HCT116 (cell line): ENCODE data around the gene RNF207. TPM values are rescaled to one million over a fixed set of nuclear protein-coding genes. Genes with fewer than 3 reads are reported as not detected.
A peak's percentile ranks its signal among the peaks of the same experiment; 100 is the strongest.

Experiments
- ATAC-seq: fragments of 200-7000 bp; cut with Tn5 transposase; 2 replicates; pipeline ENCODE4 v1.9.1; 2020; ENCODE audit warnings: mild to moderate bottlenecking, moderate library complexity
- BruUV-seq: library from RNA; stranded (reverse); fragments of 400-500 nt; replicated peaks from 2 replicates; lab custom pipeline; 2021; lab: Mats Ljungman, UMichigan
- CTCF ChIA-PET: fragments of 300-600 bp; sonication (Branson Sonifier 250); formaldehyde crosslinking; loops from one replicate; lab custom pipeline; 2021; ENCODE audit warnings: antibody characterized with exemption; lab: Charles Lee
- POLR2A ChIA-PET: fragments of 300-600, 350-600 bp; sonication (Branson Sonifier 250); formaldehyde crosslinking; loops from one replicate; lab custom pipeline; 2021; ENCODE audit warnings: antibody characterized with exemption; lab: Charles Lee
- RAD21 ChIA-PET, 2 experiments: fragments of 300-600 bp; sonication (Branson Sonifier 250); formaldehyde crosslinking; loops; one replicate each; lab custom pipeline; 2023; ENCODE audit warnings: low total read pairs in 2 of 2; ENCODE audit not compliant: uncharacterized antibody in 2 of 2, unreplicated experiment in 2 of 2, low non-redundant PET in 1 of 2; lab: Charles Lee
- DNase-seq: peaks from one replicate; pipeline ENCODE4 v3.0.0-alpha.2; 2010; ENCODE audit warnings: low read depth, low spot score
- H2AFZ ChIP-seq: fragments of 200-600 bp; shearing (Covaris generic), sonication (generic); 2 replicates; pipeline ENCODE4 v1.6.1; 2017; ENCODE audit warnings: low read depth, mixed run types, mixed read lengths, antibody characterized with exemption, low read length; ENCODE audit not compliant: poor library complexity, severe bottlenecking
- H3K27ac ChIP-seq: 2 replicates; pipeline ENCODE4 v1.5.1; 2012; ENCODE audit warnings: low read depth, low read length
- H3K27me3 ChIP-seq: fragments of 200-600 bp; sonication (generic); 2 replicates; pipeline ENCODE4 v1.6.1; 2016; ENCODE audit warnings: mixed run types, low read length, mixed read lengths; ENCODE audit not compliant: insufficient read depth
- H3K36me3 ChIP-seq, 2 experiments: fragments of 200-500 bp in 1 of 2; fragments of 200-600 bp in 1 of 2; sonication (Bioruptor generic) in 1 of 2; sonication (generic) in 1 of 2; 2 replicates each; pipeline versions ENCODE4 v1.5.1 to v1.6.1; 2014 to 2016; ENCODE audit warnings: low read length in 2 of 2, inconsistent platforms in 1 of 2, mixed read lengths in 1 of 2, mixed run types in 1 of 2; ENCODE audit not compliant: insufficient read depth in 2 of 2, control insufficient read depth in 1 of 2
- H3K4me1 ChIP-seq, 2 experiments: fragments of 200-600 bp in 1 of 2; sonication (generic) in 1 of 2; 2 replicates each; pipeline versions ENCODE4 v1.5.1 to v1.6.1; 2012 to 2017; ENCODE audit warnings: low read length in 2 of 2, inconsistent platforms in 1 of 2, mild to moderate bottlenecking in 1 of 2, mixed read lengths in 1 of 2, mixed run types in 1 of 2, moderate library complexity in 1 of 2; ENCODE audit not compliant: insufficient read depth in 2 of 2, control insufficient read depth in 1 of 2
- H3K4me2 ChIP-seq: fragments of 200-600 bp; sonication (generic); 2 replicates; pipeline ENCODE4 v1.6.1; 2017; ENCODE audit warnings: mixed run types, low read length, mixed read lengths
- H3K4me3 ChIP-seq, 2 experiments: fragments of 200-600 bp in 1 of 2; sonication (generic) in 1 of 2; replicated peaks in 1 of 2; 2 replicates each; pipeline ENCODE4 v1.5.1; 2011 to 2016; ENCODE audit warnings: low read length in 2 of 2, control low read depth in 1 of 2, low read depth in 1 of 2, mild to moderate bottlenecking in 1 of 2, mixed read lengths in 1 of 2, mixed run types in 1 of 2
- H3K79me2 ChIP-seq: fragments of 200-600 bp; sonication (generic); 2 replicates; pipeline ENCODE4 v1.6.1; 2017; ENCODE audit warnings: mild to moderate bottlenecking, mixed run types, low read length, moderate library complexity, mixed read lengths; ENCODE audit not compliant: insufficient read depth
- H3K9ac ChIP-seq: fragments of 200-600 bp; sonication (generic); 2 replicates; pipeline ENCODE4 v1.6.1; 2016; ENCODE audit warnings: low read length, mixed read lengths
- H3K9me2 ChIP-seq: fragments of 200-600 bp; sonication (generic), shearing (Covaris generic); 2 replicates; pipeline ENCODE4 v1.6.1; 2017; ENCODE audit warnings: mixed run types, mild to moderate bottlenecking, moderate library complexity; ENCODE audit not compliant: insufficient read depth
- H3K9me3 ChIP-seq, 2 experiments: fragments of 200-500 bp in 1 of 2; fragments of 200-600 bp in 1 of 2; sonication (Bioruptor generic) in 1 of 2; sonication (generic) in 1 of 2; 2 replicates each; pipeline ENCODE4 v1.6.1; 2014 to 2017; ENCODE audit warnings: low read length in 2 of 2, mixed read lengths in 2 of 2, inconsistent platforms in 1 of 2, low read depth in 1 of 2, mild to moderate bottlenecking in 1 of 2, mixed run types in 1 of 2, moderate library complexity in 1 of 2; ENCODE audit not compliant: control insufficient read depth in 1 of 2, insufficient read depth in 1 of 2
- H4K20me1 ChIP-seq: fragments of 200-600 bp; sonication (generic), shearing (Covaris generic); 2 replicates; pipeline ENCODE4 v1.6.1; 2017; ENCODE audit warnings: mixed run types, mild to moderate bottlenecking, moderate library complexity; ENCODE audit not compliant: insufficient read depth
- EGR1 ChIP-seq: IDR thresholded peaks from 2 replicates; pipeline ENCODE4 v1.6.1; 2012; ENCODE audit warnings: low read depth
- SIN3A ChIP-seq: IDR thresholded peaks from 2 replicates; pipeline ENCODE4 v1.6.1; 2012; ENCODE audit warnings: low read depth
- ZNF274 ChIP-seq: fragments of 200-500 bp; sonication (Bioruptor generic); IDR thresholded peaks from 2 replicates; pipeline ENCODE4 v1.6.1; 2014; ENCODE audit warnings: mild to moderate bottlenecking, low read depth, low read length, inconsistent platforms
- intact Hi-C: fragments of 100-400 bp; cut with micrococcal nuclease; formaldehyde crosslinking; loops from 2 replicates; pipeline ENCODE4 v1.10.0; 2022
- total RNA-seq: library from RNA; stranded (reverse); gene quantifications from one replicate; pipeline ENCODE4 v1.2.1, GENCODE V29; 2021; ENCODE audit not compliant: unreplicated experiment
- TF ChIP-seq, protein P1 (sequence below), 3 experiments: fragments of 200-600 bp in 1 of 3; sonication (generic) in 1 of 3; IDR thresholded peaks in 2 of 3; conservative IDR thresholded peaks in 1 of 3; 2 replicates each; pipeline ENCODE4 v1.5.1; 2012 to 2017; ENCODE audit warnings: low read depth in 2 of 3, low read length in 2 of 3, antibody characterized with exemption in 1 of 3, borderline replicate concordance in 1 of 3, control low read depth in 1 of 3, mild to moderate bottlenecking in 1 of 3, mixed read lengths in 1 of 3, mixed run types in 1 of 3, moderate library complexity in 1 of 3; ENCODE audit not compliant: insufficient read depth in 1 of 3
- TF ChIP-seq, protein P2 (sequence below): IDR thresholded peaks from 2 replicates; pipeline ENCODE4 v1.6.1; 2012

Gene RNF207
- total RNA-seq, 1 experiment from 2014 or later = 61.2 TPM

DNA sequence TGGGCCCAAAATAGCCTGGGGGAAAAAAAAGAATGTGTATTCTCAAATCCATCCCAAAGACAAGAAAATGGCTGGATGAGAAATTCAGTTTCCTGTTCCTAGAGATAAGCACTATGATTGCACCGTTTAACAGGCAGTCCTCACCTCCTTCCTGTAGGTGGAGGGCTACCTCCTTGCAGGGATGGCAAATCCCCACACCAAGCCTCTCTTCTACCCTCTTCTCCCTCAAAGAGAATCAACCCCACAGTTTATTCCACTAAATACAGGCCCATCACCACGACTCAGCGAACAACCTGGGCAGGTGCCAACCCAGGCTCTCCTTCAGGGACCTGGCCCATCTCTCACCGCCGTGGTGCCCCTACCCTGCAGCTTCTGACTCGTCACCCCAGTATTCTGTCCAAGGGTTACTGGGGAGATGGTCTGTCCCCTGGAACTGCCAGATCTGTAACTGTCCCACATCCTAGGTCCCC lies 22.4 kb upstream of the RNF207 start:
- peaks cover 30% of the 10 kb centered on the region; the same call in 1 of the 2 replicates for H4K20me1 ChIP-seq
- peaks cover 12 to 24% of the 10 kb centered on the region in 2 experiments for H3K4me1 ChIP-seq
- H3K9me2 ChIP-seq = no peaks in the 10 kb centered on the region
- peak; percentile 62 for ATAC-seq
- 0 out of 2 replicates have a peak overlapping the region, but pooled peaks have one; percentile 3 for H3K4me2 ChIP-seq
- CTCF ChIA-PET = no interaction called here
- no peaks in the 10 kb centered on the region for H3K9me3 ChIP-seq
- peaks cover 12 to 21% of the 10 kb centered on the region in 2 experiments; a peak in 3 of 4 replicates for H3K36me3 ChIP-seq
- intact Hi-C loops = loop anchor here (5.0 kb wide), 1 partner anchor 131 kb away; no protein-coding TSS in a partner anchor
- DNase-seq = no peak
- TF ChIP-seq, protein P1, sequence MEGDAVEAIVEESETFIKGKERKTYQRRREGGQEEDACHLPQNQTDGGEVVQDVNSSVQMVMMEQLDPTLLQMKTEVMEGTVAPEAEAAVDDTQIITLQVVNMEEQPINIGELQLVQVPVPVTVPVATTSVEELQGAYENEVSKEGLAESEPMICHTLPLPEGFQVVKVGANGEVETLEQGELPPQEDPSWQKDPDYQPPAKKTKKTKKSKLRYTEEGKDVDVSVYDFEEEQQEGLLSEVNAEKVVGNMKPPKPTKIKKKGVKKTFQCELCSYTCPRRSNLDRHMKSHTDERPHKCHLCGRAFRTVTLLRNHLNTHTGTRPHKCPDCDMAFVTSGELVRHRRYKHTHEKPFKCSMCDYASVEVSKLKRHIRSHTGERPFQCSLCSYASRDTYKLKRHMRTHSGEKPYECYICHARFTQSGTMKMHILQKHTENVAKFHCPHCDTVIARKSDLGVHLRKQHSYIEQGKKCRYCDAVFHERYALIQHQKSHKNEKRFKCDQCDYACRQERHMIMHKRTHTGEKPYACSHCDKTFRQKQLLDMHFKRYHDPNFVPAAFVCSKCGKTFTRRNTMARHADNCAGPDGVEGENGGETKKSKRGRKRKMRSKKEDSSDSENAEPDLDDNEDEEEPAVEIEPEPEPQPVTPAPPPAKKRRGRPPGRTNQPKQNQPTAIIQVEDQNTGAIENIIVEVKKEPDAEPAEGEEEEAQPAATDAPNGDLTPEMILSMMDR (IDR thresholded peaks at IDR 0.05 in 2 of 3, conservative IDR thresholded peaks at IDR 0.05 in 1 of 3; ENCODE audit: borderline replicate concordance in 1 of 3, insufficient read depth in 1 of 3, low read depth in 2 of 3, low read length in 2 of 3) = peak in 2 of 3 experiments; percentile 44 to 46; a peak in 4 of 6 replicates
- no peak for TF ChIP-seq EGR1
- TF ChIP-seq, protein P2, sequence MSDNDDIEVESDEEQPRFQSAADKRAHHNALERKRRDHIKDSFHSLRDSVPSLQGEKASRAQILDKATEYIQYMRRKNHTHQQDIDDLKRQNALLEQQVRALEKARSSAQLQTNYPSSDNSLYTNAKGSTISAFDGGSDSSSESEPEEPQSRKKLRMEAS = 0 out of 2 replicates have a peak, but pooled peaks have one; percentile 4
- H2AFZ ChIP-seq = no peak overlapping the region
- H3K27me3 ChIP-seq = no peaks in the 10 kb centered on the region
- H3K27ac ChIP-seq = peak overlapping the region; percentile 33
- RAD21 ChIA-PET = no interaction called here
- no peak overlapping the region for H3K9ac ChIP-seq
- no TSS peak for BruUV-seq
- POLR2A ChIA-PET = no interaction called here
- H3K79me2 ChIP-seq = peaks cover 28% of the 10 kb centered on the region
- no peak overlapping the region for H3K4me3 ChIP-seq

DNA sequence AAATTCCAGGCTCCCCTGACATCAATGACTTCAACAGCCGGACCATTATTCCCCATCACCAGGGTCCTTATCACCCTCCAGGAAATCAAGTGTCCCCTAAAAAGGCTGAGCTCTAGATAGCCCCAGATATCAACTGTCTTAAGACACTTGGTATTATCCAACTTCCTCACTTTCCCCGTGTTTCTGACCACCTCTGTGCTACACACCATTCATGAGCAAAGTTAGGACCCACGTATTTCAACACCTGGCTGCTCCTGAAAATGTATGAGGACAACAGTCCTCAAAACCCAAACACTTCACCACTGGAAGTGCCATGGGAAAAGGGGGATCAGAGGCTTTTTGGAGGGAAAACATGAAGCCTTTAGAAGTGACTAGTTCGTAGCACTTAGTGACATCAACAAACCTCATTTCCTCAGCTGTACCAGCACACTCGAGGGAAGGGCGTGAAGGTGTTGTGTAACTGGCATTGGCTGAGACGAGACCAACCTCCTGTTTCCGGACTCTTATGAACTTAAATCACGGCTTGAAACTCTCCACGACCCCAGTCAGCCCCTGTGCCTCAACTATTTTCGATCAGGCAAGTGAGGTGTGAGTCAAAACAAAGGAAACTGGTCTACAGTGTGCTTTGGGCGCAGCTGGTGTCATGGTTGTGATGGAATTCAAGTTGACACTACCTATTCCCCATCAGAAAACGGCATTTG lies 21.7 kb upstream of the RNF207 start:
- H3K36me3 ChIP-seq = peaks cover 15 to 26% of the 10 kb centered on the region in 2 experiments; a peak in 3 of 4 replicates
- POLR2A ChIA-PET = no interaction called here
- peaks cover 31% of the 10 kb centered on the region; the same call in 1 of the 2 replicates for H4K20me1 ChIP-seq
- TF ChIP-seq SIN3A (0 out of 2 replicates have a peak, but pooled peaks have one; percentile 17), ZNF274 (no peak)
- no peak overlapping the region for H2AFZ ChIP-seq
- H3K9me2 ChIP-seq = no peaks in the 10 kb centered on the region
- H3K79me2 ChIP-seq = peaks cover 35% of the 10 kb centered on the region
- intact Hi-C loops = loop anchor here (2.0 to 5.0 kb wide), 2 partner anchors 75 to 132 kb away; no protein-coding TSS in a partner anchor
- no peak overlapping the region for H3K27ac ChIP-seq
- peaks cover 7 to 18% of the 10 kb centered on the region in 2 experiments for H3K4me1 ChIP-seq
- no peaks in the 10 kb centered on the region for H3K9me3 ChIP-seq
- no TSS peak for BruUV-seq
- no peaks in the 10 kb centered on the region for H3K27me3 ChIP-seq
- ATAC-seq = peak; percentile 8
- no peak overlapping the region for H3K4me2 ChIP-seq
- RAD21 ChIA-PET = no interaction called here
- H3K9ac ChIP-seq = no peak overlapping the region
- no peak overlapping the region for H3K4me3 ChIP-seq
- CTCF ChIA-PET = interaction anchor here (1.6 to 2.4 kb wide), 3 partner anchors 21 to 75 kb away, joined by 5 to 19 read pairs (median 16); partner anchors contain the start of gene RNF207
- no peak for DNase-seq
